HG03565 (cell line): Measurements from ENCODE around the gene TCHHL1.
"Not testable (repeated sequence)": the region's sequence is repeated elsewhere in the genome, so short reads cannot be mapped to it uniquely, and the experiment has no call there.

Experiments
- ATAC-seq: cut with Tn5 transposase; IDR thresholded peaks from one replicate; pipeline ENCODE4 v1.9.1; 2021; ENCODE audit warnings: mild to moderate bottlenecking, moderate library complexity; ENCODE audit not compliant: unreplicated experiment

Gene TCHHL1

DNA sequence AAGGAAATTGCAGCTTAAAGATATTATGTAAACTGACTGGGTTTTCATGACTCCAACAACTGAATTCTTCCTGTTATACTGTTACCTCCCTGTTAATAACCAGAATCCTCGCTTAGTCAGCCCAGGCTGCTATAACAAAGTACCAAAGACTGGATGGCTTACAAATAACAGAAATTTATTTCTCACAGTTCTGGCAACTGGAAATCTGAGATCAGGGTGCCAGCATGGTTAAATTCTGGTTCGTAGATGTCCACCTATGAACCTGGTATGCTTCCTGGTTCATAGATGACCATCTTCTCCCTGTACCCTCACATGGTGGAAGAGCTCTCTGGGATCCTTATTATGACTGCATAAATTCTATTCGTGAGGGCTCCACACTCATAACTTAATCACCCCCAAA is 8.1 kb upstream of the TCHHL1 start:
- ATAC-seq = no peak

DNA sequence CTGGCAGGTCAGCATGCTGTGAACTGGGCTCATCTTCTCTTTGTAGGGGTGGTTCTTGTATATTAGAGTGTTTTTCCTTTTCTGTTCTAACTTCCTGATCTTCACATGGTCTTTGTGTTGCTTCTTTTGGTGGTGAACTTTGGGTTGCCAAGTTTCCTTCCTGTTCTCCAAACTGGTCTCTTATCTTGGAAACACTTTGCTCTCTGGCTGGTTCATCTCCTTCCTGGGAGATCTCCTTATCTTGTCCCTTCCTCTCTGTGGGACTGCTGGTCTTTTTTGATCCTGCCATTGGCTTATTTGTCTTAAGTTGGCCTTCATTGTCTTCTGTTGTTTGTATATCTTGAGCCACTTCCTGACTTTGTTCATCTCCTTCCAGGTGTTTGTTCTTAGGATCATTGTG is 2.1 kb downstream of the TCHHL1 start:
- ATAC-seq = no peak

DNA sequence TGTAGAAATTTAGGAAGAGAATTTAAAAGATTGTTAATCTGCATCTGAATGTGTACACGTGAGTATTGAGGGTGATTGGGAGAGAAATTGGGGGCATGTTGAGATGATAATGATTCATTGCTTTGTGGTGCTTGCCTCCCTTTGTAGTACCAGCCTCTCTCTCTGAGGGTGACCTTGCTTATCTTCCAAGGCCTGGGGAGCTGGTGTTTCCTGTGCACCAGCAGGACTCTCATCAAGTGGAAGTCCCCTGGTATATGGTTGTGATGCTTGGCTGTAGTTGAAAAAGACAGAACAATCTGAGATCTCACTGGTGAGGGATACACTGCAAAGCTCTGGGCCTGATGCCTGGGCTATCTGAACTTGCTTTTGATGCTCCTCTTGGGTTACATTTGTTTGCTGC is 4.0 kb downstream of the TCHHL1 start:
- ATAC-seq = no peak

DNA sequence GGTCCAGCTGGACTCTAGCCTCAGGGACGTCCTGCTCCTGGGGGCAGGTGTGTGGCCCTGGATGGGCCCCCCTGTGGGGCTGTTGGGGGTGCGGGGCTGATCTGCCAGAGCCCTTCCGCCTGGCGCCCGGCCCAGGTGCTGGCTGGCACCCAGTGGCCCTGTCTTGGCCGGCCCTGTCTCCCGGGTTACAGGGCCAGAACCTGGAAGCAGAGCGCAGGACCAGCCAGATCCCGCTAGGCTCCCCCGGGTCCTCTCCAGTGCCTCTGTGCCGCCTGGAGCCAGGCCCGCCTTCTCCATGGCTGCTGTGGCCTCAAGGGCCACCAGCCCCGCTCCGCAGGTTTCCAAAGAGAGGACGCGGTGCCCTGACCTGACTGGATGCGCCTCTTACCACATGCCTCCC is 7.8 kb downstream of the TCHHL1 start:
- not testable (repeated sequence) for ATAC-seq

DNA sequence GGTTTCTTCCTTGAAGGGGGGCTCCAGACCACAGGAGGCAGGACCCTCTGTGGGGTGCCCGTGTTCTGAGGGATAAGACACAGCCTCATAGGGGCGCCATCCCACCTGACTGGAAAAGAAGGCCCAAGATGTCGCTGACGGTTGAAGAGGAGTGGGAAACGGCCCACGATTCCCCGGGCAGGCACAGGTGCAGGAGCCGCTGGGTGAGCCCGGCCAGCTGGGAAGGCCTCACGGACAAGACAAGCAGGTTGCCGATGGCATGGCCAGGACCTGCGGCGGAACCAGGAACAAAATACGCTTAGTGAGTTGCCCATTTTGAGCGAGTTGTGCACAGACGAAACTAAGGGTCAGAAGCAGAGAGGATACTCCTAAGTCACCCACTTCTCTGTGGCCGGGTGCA is 8.4 kb downstream of the TCHHL1 start:
- not testable (repeated sequence) for ATAC-seq

DNA sequence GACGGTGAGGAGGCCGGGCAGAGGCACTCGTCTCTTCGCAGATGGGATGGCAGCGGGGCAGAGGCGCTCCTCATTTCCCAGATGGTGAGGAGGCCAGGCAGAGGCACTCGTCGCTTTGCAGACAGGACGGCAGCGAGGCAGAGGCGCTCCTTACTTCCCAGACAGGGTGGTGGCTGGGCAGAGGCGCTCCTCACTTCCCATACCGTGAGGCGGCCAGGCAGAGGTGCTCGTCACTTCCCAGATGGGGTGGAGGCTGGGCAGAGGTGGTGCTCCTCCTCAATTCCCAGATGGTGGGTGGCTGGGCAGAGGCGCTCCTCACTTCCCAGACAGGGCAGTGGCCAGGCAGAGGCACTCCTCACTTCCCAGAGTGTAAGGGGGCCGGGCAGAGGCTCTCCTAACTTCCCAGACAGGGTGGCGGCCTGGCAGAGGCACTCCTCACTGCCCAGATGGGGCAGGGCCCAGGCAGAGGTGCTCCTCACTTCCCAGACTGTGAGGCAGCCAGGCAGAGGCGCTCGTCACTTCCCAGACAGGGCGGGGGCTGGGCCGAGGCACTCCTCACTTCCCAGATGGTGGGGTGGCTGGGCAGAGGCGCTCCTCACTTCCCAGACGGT is 9.9 kb downstream of the TCHHL1 start:
- ATAC-seq = no peak

DNA sequence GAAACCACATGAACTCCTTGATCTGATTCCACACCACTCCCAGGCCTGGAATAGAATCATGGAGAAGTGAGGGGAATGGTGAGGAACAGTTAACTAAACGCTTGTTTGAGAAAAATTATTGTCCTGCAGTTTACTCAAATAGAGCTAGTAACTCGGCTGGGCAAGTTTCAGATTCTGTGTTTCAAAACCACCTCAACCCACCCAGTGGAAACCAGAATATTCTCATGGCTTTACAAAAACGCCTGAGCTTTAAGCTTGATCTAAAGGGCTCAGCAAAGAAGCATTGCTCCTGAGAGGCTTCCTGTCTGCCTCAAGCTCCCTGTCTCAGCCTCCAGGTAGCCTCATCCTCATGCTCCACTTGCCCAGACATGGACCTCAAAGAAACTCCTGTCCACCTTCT is 16.6 kb downstream of the TCHHL1 start:
- ATAC-seq = no peak

DNA sequence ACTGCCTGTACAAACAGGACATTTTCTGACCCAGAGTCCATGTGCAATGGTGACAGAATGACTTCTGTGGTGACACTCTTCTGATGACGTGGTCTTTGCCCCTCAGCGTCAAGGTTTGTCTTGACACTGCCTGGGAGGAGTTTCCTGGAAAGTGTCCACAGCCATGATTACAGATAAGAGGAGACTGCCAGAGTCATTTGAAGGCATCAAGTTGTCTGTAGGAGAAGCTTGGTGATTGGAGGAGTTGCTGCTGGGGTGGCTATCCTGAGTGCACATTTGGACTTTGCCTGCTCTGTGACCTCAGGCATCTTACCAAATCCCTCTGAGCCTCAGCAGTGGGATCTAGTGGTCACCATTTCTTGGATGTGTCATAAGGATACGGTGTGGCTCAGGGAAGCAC is 17.7 kb downstream of the TCHHL1 start:
- no peak for ATAC-seq

DNA sequence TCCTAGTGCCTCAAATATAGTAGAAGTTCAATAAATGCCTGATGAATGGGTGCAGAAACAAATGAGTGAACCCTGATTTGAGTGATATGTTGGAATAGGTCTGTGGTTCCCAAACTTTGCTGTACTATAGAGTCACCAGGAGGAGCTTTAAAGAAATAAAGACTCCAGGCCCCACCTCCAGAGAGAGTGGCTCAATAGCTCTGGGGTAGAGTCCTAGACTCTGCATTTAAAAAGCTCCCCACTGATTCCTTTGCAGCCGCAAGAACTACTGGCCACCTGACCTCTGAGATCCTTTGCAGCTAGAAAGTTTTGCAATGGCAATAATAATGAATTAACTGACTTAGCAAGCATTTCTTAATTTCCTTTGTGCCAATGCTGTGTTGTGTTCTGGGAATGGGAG is 20.9 kb downstream of the TCHHL1 start:
- ATAC-seq = no peak

DNA sequence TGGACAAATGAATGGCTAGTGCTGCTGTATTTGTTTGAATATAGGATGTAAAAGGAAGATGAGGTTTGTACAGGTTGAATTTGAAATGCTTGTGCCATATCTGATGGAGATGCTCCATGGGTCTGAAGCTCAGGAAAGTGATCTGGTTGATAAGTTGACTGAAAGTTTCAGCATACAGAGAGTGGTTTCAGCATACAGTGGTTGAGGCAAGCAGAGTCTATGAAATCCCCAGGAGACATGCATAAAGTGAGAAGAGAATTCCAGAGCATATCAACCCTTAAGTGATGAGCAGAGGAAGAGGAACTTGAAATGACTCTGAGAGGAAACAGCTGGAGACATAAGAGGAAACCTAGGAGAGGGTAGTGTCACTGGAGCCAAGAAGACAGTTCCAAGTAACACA is 21.7 kb downstream of the TCHHL1 start:
- no peak for ATAC-seq

DNA sequence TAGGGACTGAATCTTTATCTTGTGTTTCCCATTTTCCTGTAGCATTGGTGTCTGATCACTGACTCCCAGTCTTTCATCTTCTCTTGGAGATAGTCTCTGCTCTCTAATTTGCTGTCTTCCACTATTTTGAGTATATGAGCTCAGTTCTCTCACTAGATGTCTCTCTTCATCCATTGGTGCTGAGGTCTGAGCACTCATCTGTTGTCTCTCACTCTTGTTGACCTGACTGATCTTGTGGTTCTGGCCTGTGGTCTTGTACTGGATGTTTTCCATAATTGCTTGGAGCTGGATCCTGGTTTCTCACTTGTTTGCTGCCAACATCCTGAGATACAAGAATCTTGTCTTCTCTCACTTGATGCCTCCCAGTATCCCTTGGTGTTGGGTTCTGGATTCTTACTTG is 26.9 kb downstream of the TCHHL1 start:
- ATAC-seq = no peak

DNA sequence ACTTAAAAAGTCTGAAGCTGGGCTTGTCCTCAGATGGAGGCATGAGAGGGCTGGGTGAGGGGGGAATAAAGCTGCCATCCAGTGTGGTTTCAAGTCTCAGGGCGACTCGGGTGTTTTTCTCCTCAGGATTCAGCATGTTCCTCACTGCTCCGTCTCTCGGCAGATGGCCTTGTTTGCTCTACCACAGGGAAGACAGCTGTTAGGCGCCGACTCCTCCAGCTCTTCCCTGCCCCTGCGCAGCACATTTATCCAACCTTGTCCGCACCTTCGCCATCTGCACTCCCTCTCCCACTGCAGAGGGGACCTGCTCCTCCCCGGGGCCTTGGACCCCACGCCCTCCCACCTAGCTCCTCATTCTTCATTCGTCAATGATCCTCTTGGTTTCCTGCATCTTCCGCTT is 35.5 kb downstream of the TCHHL1 start:
- ATAC-seq = no peak

DNA sequence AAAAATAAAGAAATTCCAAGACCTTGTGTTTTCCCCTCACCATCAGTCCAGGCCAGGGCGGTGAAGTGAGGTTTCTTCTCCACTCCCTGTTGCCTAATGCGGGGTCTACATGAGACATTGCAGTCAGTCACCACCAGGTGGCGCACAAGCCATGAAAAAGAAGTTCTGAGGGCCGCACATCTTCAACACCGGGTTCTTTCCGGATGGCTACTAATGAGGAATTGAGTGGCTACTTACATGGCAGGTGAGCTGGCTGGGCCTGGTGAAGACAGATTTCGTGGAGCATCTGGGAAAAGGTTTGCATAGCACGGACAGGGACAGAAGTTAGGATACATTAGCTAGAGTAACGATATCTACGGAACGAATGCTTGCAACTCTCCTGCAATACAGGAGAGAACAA is 36.3 kb downstream of the TCHHL1 start:
- no peak for ATAC-seq

DNA sequence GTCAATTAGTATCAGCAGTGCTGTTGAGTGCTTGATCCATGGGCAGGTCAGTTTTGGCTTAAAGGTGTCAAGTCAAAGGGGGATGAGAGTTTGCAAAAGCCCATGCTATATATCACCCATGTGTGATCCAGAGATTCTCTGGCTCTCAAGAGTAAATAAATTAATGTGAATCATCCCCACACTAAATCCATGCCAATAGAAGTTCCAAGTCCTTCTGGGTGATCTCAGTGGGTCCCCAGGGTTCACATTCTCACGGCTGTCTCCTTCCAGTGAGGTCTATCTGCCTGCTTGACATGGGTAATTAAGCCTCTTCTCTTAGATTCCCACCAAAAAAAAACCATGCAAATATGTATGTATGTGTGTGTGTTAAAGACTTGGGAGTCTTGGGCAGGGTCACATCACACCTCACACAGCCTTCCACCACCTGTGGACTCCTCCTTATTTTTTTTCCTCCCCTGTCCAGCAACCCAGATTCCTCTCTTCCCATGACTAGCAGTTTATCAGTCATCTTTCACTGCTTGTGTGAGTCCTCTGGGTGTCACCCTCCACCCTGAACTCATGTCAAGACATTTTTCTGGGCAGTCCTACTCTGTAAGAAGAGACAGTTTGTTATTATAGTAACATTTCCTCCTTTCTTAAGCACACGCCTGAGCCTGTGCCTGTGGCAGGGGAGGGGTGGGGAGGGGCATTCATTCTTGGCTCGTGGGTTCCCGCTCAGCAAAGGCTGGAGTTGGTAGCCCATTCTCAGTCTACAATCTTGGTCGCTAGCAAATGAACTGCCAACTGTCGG is 37.8 kb downstream of the TCHHL1 start:
- no peak for ATAC-seq

DNA sequence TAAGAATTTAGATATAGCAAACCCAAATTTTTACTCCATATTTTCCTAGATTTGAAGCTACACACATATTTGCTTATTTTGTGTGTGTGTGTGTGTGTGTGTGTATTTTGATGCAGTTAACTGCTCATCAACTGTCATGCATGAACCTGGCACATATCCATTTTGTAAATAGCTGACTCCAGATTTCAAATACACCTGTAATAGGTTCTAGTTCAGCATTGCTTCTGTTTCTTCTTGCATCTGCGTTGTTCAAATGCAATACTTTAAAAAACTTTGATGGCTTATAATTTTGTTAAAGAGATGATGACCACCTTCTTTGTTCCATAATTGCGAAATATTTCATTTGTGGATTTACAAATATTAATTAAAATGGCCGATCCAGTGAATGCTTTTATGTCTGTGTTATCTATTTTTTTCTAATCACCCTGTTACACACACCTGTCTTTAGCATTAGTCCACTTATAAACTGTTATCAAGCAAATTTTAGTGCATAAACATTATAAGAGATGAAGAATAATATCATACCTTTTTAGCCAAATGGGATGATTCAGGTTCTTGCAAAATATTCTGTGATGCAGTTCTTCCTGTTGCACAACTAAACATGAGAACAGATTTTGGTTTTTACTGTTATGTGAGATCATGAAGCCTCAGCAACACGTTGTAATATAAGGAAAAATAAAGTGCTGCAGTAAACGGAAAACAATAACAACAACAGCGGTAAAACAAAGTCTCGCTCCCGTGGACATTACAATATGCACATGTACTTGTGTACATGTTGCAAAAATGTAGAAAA is 39.4 kb downstream of the TCHHL1 start:
- no peak for ATAC-seq

DNA sequence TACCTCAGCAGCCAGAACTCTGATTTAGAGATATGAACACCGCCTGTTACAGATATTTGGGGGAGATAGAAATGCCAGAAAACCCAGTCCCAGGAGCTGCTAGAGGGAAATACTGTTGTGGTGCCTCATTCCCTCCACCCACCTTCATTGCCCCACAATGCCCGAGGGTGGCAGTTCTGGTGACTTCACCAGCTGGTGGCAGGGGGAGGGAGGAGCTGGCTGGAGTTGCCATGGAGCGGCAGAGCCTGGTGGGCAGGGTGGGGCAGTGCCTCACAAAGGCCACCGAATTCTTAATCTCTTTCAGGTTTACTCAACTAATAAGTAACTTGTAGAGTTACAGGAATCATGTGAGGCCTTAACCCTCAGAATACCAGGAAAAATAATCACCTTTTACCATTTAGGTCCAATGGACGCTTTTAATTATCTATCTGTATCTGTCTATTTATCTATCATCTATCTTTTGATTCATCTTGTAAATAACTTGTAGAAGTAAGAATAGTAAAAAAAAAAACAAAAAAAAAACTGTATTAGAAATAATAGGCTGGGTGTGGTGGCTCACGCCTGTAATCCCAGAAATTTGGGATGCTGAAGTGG is 40.4 kb downstream of the TCHHL1 start:
- no peak for ATAC-seq

DNA sequence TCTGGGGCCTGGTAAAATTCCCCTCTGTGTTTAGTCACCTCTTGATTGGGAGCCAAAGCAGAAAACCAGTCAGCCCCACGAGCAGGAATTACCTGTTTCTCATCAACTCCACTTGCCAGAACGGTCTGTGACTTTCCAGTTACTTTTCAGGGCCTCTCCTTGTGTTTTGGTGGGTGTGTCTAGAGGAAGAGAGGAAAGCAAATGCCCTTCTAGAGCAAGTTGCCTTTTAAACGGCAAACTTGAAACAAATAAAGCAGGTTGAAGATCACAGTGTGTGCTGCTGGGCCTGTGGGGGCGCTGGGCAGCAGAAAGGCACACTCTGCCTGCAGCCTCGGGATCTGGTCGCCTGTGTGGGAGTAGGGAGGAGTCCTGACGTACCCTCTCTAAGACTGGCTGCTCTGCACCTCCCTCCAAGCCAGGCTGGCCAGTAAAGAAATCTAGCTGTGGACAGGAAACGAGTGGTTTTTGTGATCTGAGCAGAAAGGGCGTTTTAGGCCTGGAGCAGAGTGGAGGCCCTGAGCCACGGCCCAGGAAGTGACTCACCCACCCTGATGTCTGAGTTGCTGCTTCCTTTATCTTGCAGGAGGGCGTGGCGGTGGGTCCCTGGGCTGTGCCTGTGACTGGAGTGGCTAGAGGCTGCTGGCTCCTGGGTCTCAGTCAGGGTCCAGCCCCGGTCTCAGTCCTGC is 41.0 kb downstream of the TCHHL1 start:
- ATAC-seq = peak; percentile 94

DNA sequence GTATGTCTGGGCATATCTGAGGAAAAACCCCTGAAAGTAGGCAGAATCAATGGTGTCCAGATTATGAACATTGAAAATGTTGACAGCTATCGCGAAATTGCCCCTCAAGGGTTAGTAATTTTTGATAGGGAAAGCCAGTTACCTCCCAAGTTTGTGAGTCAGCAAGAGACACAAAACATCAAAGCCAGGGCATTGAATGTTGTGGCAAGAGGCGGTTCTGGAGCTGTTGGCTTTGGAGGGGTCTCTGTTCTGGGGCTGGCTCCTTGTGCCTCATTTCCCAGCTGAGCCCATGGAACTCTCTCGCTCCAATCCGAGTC is 41.5 kb downstream of the TCHHL1 start:
- ATAC-seq = no peak

DNA sequence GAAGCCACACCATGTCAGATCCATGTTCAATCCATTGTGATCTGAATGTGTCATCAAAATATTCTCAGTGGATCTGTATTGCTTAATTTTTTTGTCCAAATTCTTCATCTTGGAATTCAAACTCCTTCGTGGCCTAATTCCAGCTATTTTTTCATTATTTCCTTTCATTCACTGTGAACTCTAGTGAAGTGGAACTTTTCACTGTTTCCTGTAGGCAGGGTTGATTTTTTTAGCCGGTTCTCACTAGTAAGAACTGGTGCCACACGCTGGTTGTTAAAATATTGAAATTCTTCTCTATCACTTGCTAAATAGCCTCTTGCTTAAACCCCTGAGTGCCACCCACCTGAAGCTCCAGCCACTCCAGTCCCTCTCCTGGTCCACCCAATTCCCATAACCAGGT is 44.5 kb downstream of the TCHHL1 start:
- ATAC-seq = no peak

DNA sequence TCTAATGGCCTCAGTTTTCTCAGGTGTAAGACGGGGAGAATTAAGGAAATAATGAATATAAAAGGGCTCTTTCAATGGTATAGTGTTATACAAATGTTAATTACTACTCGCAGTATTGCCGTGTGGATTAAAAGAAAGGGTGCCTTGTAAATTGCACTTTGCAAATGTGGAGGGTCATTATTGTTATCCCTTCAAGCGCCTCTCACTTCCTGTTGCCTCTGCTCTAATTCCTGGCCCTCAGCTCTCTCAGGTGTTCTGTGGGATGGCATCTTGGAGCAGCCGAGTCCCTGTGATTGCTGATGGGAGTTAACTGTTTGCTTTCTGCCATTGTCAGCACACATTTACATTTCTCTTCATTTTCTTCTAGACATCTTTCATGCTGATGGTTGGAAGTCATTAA is 45.0 kb downstream of the TCHHL1 start:
- ATAC-seq = no peak

DNA sequence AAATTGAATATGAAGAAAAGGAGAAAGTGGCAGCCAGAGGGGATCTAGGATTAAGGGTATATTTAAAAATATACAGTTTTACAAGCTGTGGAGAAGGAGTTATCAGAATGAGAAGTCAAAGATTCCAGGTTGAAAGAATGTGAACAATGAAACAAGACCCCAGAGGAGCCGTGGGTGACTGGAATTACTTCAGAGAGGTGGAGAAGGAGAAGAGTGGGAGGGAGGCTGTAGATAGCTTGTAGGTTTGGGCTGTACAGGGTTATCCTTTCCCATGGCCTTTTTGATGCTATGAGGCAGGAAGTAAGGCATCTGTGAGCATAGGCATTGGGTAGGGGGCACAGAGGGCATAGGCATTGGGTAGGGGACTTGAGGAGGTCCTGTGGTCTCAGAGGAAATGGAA is 46.8 kb downstream of the TCHHL1 start:
- ATAC-seq = no peak
